GM12891 (cell line): ENCODE measurements around the gene NDUFS1.
"Not testable (repeated sequence)": the region's sequence is repeated elsewhere in the genome, so short reads cannot be mapped to it uniquely, and the experiment has no call there.

Source experiments
- PAX5 ChIP-seq: IDR thresholded peaks from 2 replicates; pipeline ENCODE4 v1.6.1; 2011; ENCODE audit warnings: low read length, moderate library complexity, mild to moderate bottlenecking; ENCODE audit not compliant: insufficient read depth, severe bottlenecking
- POLR2A ChIP-seq: IDR thresholded peaks from 2 replicates; pipeline ENCODE4 v1.6.1; 2011; ENCODE audit warnings: low read depth, low read length, control low read depth
- POLR2AphosphoS5 ChIP-seq: IDR thresholded peaks from 2 replicates; pipeline ENCODE4 v1.6.1; 2011; ENCODE audit warnings: low read depth, low read length, control low read depth
- POU2F2 ChIP-seq: IDR thresholded peaks from 2 replicates; pipeline ENCODE4 v1.6.1; 2011; ENCODE audit warnings: low read depth, mild to moderate bottlenecking, control low read depth, low read length, moderate library complexity
- SPI1 ChIP-seq: IDR thresholded peaks from 2 replicates; pipeline ENCODE4 v1.6.1; 2011; ENCODE audit warnings: low read depth, low read length, control low read depth
- TAF1 ChIP-seq: IDR thresholded peaks from 2 replicates; pipeline ENCODE4 v1.6.1; 2011; ENCODE audit warnings: low read depth, low read length, control low read depth

DNA sequence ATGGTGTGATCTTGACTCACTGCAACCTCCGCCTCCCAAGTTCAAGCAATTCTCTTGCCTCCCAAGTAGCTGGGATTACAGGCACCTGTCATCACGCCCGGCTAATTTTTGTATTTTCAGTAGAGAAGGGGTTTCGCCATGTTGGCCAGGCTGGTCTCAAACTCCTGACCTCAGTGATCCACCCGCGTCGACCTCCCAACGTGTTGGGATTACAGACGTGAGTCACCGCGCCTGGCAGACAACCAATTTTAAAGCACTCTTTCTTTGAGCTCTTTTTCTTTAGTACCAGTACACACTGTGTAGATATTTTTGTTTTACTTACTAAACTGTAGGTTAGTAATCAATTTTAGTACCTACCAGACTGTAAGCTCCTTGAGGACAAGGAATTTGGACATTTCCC, 2.2 kb downstream of the NDUFS1 start:
- TF ChIP-seq POLR2A, TAF1, POLR2AphosphoS5, SPI1, PAX5, POU2F2: not testable (repeated sequence)
